ENCODE results near the gene IDH3A.

- TF ChIP-seq CTCF (IDR thresholded peaks at IDR 0.05) (no peak), POLR2A (IDR thresholded peaks at IDR 0.05) (no peak)
These were observed 64.2 kb downstream of the IDH3A start for GRCh38 chr15:78213425-78213750.
